H1 (cell line): ENCODE measurements around the gene CACNA1C.

ENCODE experiments used
- BRCA1 ChIP-seq: IDR thresholded peaks from 2 replicates; pipeline ENCODE4 v1.6.1; 2012; ENCODE audit warnings: low read depth, low read length, improper control_type of control experiment
- CREB1 ChIP-seq: IDR thresholded peaks from 2 replicates; pipeline ENCODE4 v1.6.1; 2012; ENCODE audit warnings: inconsistent platforms
- CTCF ChIP-seq, 3 experiments: IDR thresholded peaks; 1 replicate in 2 of 3; 2 replicates in 1 of 3; pipeline versions ENCODE4 v1.5.1 to v1.6.1; 2011; ENCODE audit warnings: low read length in 3 of 3, mild to moderate bottlenecking in 3 of 3, inconsistent platforms in 2 of 3, low read depth in 1 of 3, moderate library complexity in 1 of 3; ENCODE audit not compliant: insufficient read depth in 1 of 3; ENCODE audit errors: control extremely low read depth in 1 of 3
- EGR1 ChIP-seq: IDR thresholded peaks from 2 replicates; pipeline ENCODE4 v1.6.1; 2011; ENCODE audit warnings: low read depth, low read length, borderline replicate concordance
- EZH2 ChIP-seq: fragments of 200-600 bp; sonication (generic); IDR thresholded peaks from 2 replicates; pipeline ENCODE4 v1.7.1; 2012; ENCODE audit warnings: low read depth, mild to moderate bottlenecking, moderate library complexity, low read length, inconsistent platforms; ENCODE audit not compliant: severe bottlenecking
- SIX5 ChIP-seq: IDR thresholded peaks from 2 replicates; pipeline ENCODE4 v1.6.1; 2011; ENCODE audit warnings: mild to moderate bottlenecking, low read depth, low read length

- no peak for TF ChIP-seq CTCF (IDR thresholded peaks at IDR 0.05; ENCODE audit: control extremely low read depth in 1 of 3, insufficient read depth in 1 of 3, low read depth in 1 of 3, low read length in 3 of 3)
- no peak for TF ChIP-seq EGR1
- TF ChIP-seq SIX5: no peak
- TF ChIP-seq CREB1: no peak
- TF ChIP-seq EZH2: no peak
- TF ChIP-seq BRCA1: no peak
Observed at GRCh38 chr12:2690348-2691005, 637.7 kb downstream of the CACNA1C start.
